A673 (cell line): Measurements from ENCODE around the gene HS3ST3B1. TPM values are rescaled to one million over a fixed set of nuclear protein-coding genes. Genes with fewer than 3 reads are reported as not detected.

ENCODE experiments used
- BruUV-seq: library from RNA; stranded (reverse); fragments of 400-500 nt; replicated peaks from 2 replicates; lab custom pipeline; 2021; lab: Mats Ljungman, UMichigan
- CTCF ChIA-PET: fragments of 300-600 bp; sonication (Branson Sonifier 250); formaldehyde crosslinking; loops from one replicate; lab custom pipeline; 2022; ENCODE audit warnings: antibody characterized with exemption; lab: Charles Lee
- POLR2A ChIA-PET: fragments of 300-600 bp; sonication (Branson Sonifier 250); formaldehyde crosslinking; loops from one replicate; lab custom pipeline; 2022; ENCODE audit warnings: antibody characterized with exemption; ENCODE audit not compliant: low non-redundant PET; lab: Charles Lee
- DNase-seq: peaks from one replicate; pipeline ENCODE4 v3.0.0-alpha.2; 2015; ENCODE audit warnings: low spot score
- H3K27ac ChIP-seq: fragments of 200-600 bp; sonication (generic); 2 replicates; pipeline ENCODE4 v1.5.1; 2016; ENCODE audit warnings: mixed run types, low read depth, mild to moderate bottlenecking, mixed read lengths, antibody characterized with exemption, low read length; ENCODE audit not compliant: poor library complexity, severe bottlenecking
- H3K27me3 ChIP-seq: fragments of 200-600 bp; sonication (generic); replicated peaks from 2 replicates; pipeline ENCODE4 v1.6.1; 2017; ENCODE audit warnings: mixed run types, low read depth, mild to moderate bottlenecking, mixed read lengths, antibody characterized with exemption, low read length; ENCODE audit not compliant: insufficient read depth, poor library complexity
- H3K36me3 ChIP-seq: fragments of 200-600 bp; sonication (generic); 2 replicates; pipeline ENCODE4 v1.6.1; 2016; ENCODE audit warnings: mixed run types, mild to moderate bottlenecking, mixed read lengths, antibody characterized with exemption, low read length; ENCODE audit not compliant: insufficient read depth, poor library complexity, severe bottlenecking
- H3K4me1 ChIP-seq: fragments of 200-600 bp; sonication (generic); 2 replicates; pipeline ENCODE4 v1.6.1; 2017; ENCODE audit warnings: mixed run types, mild to moderate bottlenecking, mixed read lengths, antibody characterized with exemption, low read length; ENCODE audit not compliant: insufficient read depth, poor library complexity, severe bottlenecking
- H3K4me3 ChIP-seq: fragments of 200-600 bp; sonication (generic); 2 replicates; pipeline ENCODE4 v1.5.1; 2016; ENCODE audit warnings: low read depth, mixed run types, mild to moderate bottlenecking, mixed read lengths, low read length; ENCODE audit not compliant: poor library complexity, severe bottlenecking
- H3K9me3 ChIP-seq: fragments of 200-600 bp; sonication (generic); 2 replicates; pipeline ENCODE4 v1.6.1; 2016; ENCODE audit warnings: mixed run types, low read depth, mild to moderate bottlenecking, mixed read lengths, antibody characterized with exemption, low read length; ENCODE audit not compliant: poor library complexity, severe bottlenecking
- CTCF ChIP-seq: fragments of 300-800, 200-600 bp; sonication (generic); conservative IDR thresholded peaks from 2 replicates; pipeline ENCODE4 v1.5.1; 2017; ENCODE audit warnings: low read depth, mild to moderate bottlenecking, antibody characterized with exemption, low read length, moderate library complexity, mixed read lengths
- EZH2 ChIP-seq: fragments of 200-600 bp; sonication (generic); IDR thresholded peaks from 2 replicates; pipeline ENCODE4 v1.6.1; 2017; ENCODE audit warnings: borderline replicate concordance, low read depth, mild to moderate bottlenecking, mixed read lengths, antibody characterized with exemption, low read length; ENCODE audit not compliant: poor library complexity, severe bottlenecking
- intact Hi-C: fragments of 100-400 bp; cut with micrococcal nuclease; formaldehyde crosslinking; loops from one replicate; pipeline ENCODE4 v1.10.0; 2022; ENCODE audit not compliant: unreplicated experiment
- total RNA-seq: library from RNA; stranded (reverse); gene quantifications from 2 replicates; pipeline ENCODE4 v1.2.3, GENCODE V29; 2021

The HS3ST3B1 gene
- total RNA-seq, 1 experiment from 2014 or later, result not detected

GRCh38 chr17:14321476-14321949 lies 20.6 kb downstream of the HS3ST3B1 start:
- DNase-seq, result no peak
- Histone ChIP-seq H3K36me3 (no peaks in the 10 kb centered on the region), H3K9me3 (no peaks in the 10 kb centered on the region), H3K27me3 (peaks cover 20% of the 10 kb centered on the region), H3K27ac (no peak overlapping the region), H3K4me1 (no peaks in the 10 kb centered on the region), H3K4me3 (no peak overlapping the region)
- TF ChIP-seq EZH2, result no peak
- no peak for TF ChIP-seq CTCF
- ChIA-PET POLR2A (no interaction called here), CTCF (no interaction called here)
- no TSS peak for BruUV-seq
- intact Hi-C loops, result no loop called here

- intact Hi-C loops, result no loop called here
- Histone ChIP-seq H3K27ac (no peak overlapping the region), H3K9me3 (no peaks in the 10 kb centered on the region), H3K4me1 (no peaks in the 10 kb centered on the region), H3K27me3 (peaks cover 18% of the 10 kb centered on the region), H3K36me3 (no peaks in the 10 kb centered on the region), H3K4me3 (no peak overlapping the region)
- CTCF ChIA-PET, result no interaction called here
- DNase-seq, result no peak
- no TSS peak for BruUV-seq
- POLR2A ChIA-PET, result no interaction called here
- TF ChIP-seq EZH2 (no peak), CTCF (no peak)
Measured at GRCh38 chr17:14321980-14322776, 21.3 kb downstream of the HS3ST3B1 start.

GRCh38 chr17:14323522-14323981 lies 22.7 kb downstream of the HS3ST3B1 start:
- ChIA-PET POLR2A (no interaction called here), CTCF (no interaction called here)
- no peaks in the 10 kb centered on the region for H3K36me3 ChIP-seq
- no TSS peak for BruUV-seq
- no peak for TF ChIP-seq CTCF
- TF ChIP-seq EZH2, result no peak
- H3K9me3 ChIP-seq, result no peaks in the 10 kb centered on the region
- intact Hi-C loops, result no loop called here
- H3K4me1 ChIP-seq, result no peaks in the 10 kb centered on the region
- H3K27me3 ChIP-seq, result peaks cover 14% of the 10 kb centered on the region
- no peak overlapping the region for H3K4me3 ChIP-seq
- H3K27ac ChIP-seq, result no peak overlapping the region
- DNase-seq, result no peak
